Measurements from ENCODE around the gene WIF1. TPM values are rescaled to one million over a fixed set of nuclear protein-coding genes. Genes with fewer than 3 reads are reported as not detected.

Gene WIF1
- total and polyA plus RNA-seq, 2 of the 8 experiments (the other 6 are each of a cell fraction or from before 2014, with no cell fraction given) = 1.8 to 9.1 TPM

DNA sequence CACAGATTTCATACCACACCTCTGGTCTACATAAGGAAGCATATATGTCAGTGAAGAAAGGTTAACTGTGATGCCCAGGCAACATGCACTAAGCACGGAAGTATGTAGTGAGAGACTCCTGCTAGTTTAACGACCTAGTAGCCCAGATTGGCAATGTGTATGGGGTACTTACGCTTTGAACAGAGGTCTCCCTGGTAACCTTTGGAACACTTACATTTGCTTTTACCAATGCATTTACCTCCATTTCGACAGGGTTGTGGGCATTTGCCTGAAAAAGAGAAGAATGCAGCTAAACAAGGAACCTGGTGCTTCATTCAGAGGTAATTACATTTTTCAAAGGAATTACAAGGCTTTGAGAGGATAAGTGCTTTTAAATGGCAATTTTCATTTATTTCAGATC is 65.2 kb downstream of the WIF1 start (continued):
- TF ChIP-seq, protein P1, sequence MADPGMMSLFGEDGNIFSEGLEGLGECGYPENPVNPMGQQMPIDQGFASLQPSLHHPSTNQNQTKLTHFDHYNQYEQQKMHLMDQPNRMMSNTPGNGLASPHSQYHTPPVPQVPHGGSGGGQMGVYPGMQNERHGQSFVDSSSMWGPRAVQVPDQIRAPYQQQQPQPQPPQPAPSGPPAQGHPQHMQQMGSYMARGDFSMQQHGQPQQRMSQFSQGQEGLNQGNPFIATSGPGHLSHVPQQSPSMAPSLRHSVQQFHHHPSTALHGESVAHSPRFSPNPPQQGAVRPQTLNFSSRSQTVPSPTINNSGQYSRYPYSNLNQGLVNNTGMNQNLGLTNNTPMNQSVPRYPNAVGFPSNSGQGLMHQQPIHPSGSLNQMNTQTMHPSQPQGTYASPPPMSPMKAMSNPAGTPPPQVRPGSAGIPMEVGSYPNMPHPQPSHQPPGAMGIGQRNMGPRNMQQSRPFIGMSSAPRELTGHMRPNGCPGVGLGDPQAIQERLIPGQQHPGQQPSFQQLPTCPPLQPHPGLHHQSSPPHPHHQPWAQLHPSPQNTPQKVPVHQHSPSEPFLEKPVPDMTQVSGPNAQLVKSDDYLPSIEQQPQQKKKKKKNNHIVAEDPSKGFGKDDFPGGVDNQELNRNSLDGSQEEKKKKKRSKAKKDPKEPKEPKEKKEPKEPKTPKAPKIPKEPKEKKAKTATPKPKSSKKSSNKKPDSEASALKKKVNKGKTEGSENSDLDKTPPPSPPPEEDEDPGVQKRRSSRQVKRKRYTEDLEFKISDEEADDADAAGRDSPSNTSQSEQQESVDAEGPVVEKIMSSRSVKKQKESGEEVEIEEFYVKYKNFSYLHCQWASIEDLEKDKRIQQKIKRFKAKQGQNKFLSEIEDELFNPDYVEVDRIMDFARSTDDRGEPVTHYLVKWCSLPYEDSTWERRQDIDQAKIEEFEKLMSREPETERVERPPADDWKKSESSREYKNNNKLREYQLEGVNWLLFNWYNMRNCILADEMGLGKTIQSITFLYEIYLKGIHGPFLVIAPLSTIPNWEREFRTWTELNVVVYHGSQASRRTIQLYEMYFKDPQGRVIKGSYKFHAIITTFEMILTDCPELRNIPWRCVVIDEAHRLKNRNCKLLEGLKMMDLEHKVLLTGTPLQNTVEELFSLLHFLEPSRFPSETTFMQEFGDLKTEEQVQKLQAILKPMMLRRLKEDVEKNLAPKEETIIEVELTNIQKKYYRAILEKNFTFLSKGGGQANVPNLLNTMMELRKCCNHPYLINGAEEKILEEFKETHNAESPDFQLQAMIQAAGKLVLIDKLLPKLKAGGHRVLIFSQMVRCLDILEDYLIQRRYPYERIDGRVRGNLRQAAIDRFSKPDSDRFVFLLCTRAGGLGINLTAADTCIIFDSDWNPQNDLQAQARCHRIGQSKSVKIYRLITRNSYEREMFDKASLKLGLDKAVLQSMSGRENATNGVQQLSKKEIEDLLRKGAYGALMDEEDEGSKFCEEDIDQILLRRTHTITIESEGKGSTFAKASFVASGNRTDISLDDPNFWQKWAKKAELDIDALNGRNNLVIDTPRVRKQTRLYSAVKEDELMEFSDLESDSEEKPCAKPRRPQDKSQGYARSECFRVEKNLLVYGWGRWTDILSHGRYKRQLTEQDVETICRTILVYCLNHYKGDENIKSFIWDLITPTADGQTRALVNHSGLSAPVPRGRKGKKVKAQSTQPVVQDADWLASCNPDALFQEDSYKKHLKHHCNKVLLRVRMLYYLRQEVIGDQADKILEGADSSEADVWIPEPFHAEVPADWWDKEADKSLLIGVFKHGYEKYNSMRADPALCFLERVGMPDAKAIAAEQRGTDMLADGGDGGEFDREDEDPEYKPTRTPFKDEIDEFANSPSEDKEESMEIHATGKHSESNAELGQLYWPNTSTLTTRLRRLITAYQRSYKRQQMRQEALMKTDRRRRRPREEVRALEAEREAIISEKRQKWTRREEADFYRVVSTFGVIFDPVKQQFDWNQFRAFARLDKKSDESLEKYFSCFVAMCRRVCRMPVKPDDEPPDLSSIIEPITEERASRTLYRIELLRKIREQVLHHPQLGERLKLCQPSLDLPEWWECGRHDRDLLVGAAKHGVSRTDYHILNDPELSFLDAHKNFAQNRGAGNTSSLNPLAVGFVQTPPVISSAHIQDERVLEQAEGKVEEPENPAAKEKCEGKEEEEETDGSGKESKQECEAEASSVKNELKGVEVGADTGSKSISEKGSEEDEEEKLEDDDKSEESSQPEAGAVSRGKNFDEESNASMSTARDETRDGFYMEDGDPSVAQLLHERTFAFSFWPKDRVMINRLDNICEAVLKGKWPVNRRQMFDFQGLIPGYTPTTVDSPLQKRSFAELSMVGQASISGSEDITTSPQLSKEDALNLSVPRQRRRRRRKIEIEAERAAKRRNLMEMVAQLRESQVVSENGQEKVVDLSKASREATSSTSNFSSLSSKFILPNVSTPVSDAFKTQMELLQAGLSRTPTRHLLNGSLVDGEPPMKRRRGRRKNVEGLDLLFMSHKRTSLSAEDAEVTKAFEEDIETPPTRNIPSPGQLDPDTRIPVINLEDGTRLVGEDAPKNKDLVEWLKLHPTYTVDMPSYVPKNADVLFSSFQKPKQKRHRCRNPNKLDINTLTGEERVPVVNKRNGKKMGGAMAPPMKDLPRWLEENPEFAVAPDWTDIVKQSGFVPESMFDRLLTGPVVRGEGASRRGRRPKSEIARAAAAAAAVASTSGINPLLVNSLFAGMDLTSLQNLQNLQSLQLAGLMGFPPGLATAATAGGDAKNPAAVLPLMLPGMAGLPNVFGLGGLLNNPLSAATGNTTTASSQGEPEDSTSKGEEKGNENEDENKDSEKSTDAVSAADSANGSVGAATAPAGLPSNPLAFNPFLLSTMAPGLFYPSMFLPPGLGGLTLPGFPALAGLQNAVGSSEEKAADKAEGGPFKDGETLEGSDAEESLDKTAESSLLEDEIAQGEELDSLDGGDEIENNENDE (IDR thresholded peaks at IDR 0.05; ENCODE audit: insufficient replicate concordance, low read length) = peak; percentile 41

All from H1 (cell line).